Cortex of kidney (tissue), 1 donor: Measurements from ENCODE around the gene RACGAP1.

Experiments
- DNase-seq: peaks from one replicate; lab custom pipeline; 2025; lab: John Stamatoyannopoulos, UW

RACGAP1 gene

GRCh38 chr12:50025187-50026059, at the start of gene RACGAP1:
Gene RACGAP1 (minus strand): TSS chr12:50025494. CDS start chr12:50016715, 8,779 bp downstream.
- no peak for DNase-seq

GRCh38 chr12:50073712-50074111, 48.4 kb upstream of the RACGAP1 start:
- DNase-seq: no peak

GRCh38 chr12:50073206-50073605, 47.9 kb upstream of the RACGAP1 start:
- DNase-seq: no peak

GRCh38 chr12:50072198-50072907, 47.1 kb upstream of the RACGAP1 start:
- DNase-seq: no peak

- no peak for DNase-seq
These were observed 45.2 kb upstream of the RACGAP1 start for GRCh38 chr12:50070314-50071060.

GRCh38 chr12:50069539-50069938, 44.2 kb upstream of the RACGAP1 start:
- no peak for DNase-seq

GRCh38 chr12:50069069-50069468, 43.8 kb upstream of the RACGAP1 start:
- DNase-seq: no peak

- no peak for DNase-seq
These were observed 41.1 kb upstream of the RACGAP1 start for GRCh38 chr12:50066402-50066801.

- DNase-seq: no peak
These were observed 40.5 kb upstream of the RACGAP1 start for GRCh38 chr12:50065726-50066310.

GRCh38 chr12:50062728-50063460, 37.6 kb upstream of the RACGAP1 start:
- no peak for DNase-seq

GRCh38 chr12:50061946-50062686, 36.8 kb upstream of the RACGAP1 start:
- no peak for DNase-seq

GRCh38 chr12:50061171-50061570, 35.9 kb upstream of the RACGAP1 start:
- no peak for DNase-seq

GRCh38 chr12:50060120-50060468, 34.8 kb upstream of the RACGAP1 start:
- no peak for DNase-seq

- DNase-seq: no peak
These were observed 34.3 kb upstream of the RACGAP1 start for GRCh38 chr12:50059440-50060119.

- DNase-seq: no peak
These were observed 33.5 kb upstream of the RACGAP1 start for GRCh38 chr12:50058743-50059312.

GRCh38 chr12:50057896-50058670, 32.8 kb upstream of the RACGAP1 start:
- no peak for DNase-seq

- DNase-seq: no peak
These were observed 31.9 kb upstream of the RACGAP1 start, which contains the start of gene ASIC1 for GRCh38 chr12:50057000-50057841. Gene ASIC1 (plus strand): TSS chr12:50057596. CDS start chr12:50058767, 1,171 bp downstream.

GRCh38 chr12:50056639-50056976, 31.3 kb upstream of the RACGAP1 start:
- DNase-seq: no peak
